DMS 273 treated with DMSO at 0.1 percent for 48 hours (cell line): ENCODE data around the gene ARHGAP1.
"Not testable (repeated sequence)": the region's sequence is repeated elsewhere in the genome, so short reads cannot be mapped to it uniquely, and the experiment has no call there.

Experiments used
- DNase-seq: peaks from one replicate; lab custom pipeline; 2025; lab: John Stamatoyannopoulos, UW

Gene ARHGAP1

DNA sequence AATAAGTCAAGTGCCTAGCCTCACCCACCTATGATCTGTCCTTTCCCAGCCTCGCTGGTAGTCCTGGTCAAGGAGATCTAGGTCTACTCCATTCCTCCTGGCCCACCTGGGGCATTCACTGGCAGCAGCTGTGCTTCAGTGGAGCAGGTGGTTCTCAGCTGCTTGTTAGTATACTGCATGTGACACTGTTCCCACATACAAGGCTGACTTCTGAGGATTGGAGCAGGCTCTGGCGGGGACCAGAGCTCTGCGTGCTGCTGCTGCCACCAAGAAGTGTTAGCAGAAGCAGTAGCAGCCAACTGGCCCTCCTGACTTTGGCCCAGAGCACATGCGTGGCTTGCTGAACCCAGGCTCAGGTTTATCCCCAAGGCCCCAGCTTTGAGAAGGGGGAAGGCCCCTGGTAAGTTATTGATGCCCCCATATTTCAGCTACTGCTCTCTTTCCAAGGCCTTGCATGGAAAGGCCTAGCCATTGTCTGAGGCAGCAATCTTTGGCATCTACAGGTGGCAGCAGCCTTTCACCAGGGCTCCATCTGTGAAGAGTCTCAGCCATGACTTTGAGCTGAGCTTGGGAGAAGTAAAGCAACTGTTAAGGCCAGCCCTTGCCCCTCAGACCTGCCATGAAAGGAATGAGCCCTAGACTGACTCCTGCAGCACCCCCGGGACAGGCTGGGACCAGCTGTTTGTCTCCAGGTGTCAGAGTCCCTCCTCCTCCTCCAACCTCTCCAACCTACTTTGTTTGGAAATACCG lies 26.5 kb downstream of the ARHGAP1 start:
- DNase-seq, result no peak

DNA sequence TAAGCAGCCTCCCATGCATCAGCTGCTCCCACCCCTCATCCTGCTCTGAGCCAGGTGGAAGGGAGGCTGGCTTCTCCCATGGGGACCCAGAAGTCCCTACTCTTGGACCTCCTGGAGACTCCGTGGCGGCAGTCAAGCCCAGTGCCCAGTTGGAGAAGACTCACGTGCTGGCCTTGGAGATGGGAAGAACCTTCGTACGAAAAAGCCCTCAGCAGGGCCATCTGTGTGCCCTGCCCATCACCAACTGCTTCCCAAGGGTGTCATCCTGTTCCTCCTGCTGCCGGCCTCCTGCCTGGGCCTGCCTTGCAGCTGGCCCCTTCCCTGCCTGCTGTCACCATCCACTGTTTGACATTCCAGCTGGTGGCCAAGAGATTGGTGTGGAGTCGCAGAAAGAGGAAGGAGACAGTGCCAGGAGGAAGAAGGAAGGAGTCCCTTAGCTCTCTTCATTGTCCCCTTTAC lies 28.0 kb downstream of the ARHGAP1 start:
- no peak for DNase-seq

DNA sequence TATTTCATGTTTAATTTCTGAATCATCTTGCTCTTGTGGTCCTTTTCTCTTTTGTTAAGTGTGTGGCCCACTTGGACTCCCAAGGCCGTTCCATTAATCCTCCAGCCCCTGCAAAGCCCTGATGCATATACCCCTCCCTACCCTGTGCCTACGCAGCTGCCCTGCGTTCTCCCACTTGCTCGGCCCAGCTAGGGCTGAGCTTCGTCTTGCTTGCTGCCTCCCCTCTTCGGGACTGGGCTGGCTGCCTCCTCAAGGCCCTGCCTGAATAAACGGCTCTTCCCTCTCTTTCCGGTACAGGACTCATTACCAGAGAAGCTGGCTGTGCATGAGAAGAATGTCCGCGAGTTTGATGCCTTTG lies 28.5 kb downstream of the ARHGAP1 start:
- no peak for DNase-seq

GRCh38 chr11:46670521-46670920 lies 29.9 kb downstream of the ARHGAP1 start:
- not testable (repeated sequence) for DNase-seq

GRCh38 chr11:46669711-46670139 lies 30.7 kb downstream of the ARHGAP1 start:
- DNase-seq, result no peak

DNA sequence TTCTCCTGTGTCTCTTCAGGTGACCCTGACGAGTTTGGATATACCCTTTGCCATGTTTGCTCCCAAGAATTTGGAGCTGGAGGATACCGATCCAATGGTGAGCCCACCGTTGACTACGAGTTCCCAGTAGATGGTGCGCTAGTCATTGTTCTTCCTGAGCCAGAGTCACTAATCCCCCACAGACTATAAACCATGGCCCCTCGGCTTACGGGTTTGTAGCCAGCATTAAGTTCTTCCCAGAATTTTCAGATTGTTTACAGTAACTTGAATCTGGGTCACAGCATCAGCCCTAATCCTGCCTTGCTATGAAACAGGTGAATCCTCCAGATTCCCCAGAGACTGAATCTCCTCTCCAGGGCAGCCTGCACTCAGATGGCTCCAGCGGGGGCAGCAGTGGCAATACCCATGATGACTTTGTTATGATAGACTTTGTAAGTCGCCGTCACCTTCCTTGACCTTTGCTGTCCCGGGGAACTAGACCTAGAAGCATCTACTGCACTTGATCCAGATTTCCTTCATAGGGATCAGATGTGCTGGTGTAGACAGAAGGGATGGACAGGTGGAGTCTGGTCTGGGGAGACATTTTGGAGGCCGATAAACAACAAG lies 31.8 kb downstream of the ARHGAP1 start:
- no peak for DNase-seq

DNA sequence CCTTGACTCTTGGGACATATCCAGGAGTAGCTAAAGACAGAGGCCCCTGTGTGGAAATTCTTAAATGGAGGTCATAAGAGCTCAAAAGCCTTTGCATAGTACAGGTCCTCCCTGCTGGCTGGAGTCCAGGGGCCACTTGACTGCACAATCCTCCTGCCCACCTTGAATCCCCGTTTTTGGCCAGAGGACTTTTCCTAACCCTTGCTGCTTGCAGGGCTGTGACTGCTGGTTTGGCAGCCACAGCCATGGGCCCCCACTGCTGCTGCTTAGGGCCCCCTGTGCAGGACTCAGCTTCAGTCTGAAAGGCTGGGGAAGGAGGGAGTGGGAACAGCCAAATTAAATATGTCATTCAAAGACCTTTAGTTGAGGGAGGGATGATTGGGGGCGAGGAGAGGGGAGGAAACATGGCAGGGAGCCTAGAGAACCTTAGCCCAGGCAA lies 33.4 kb downstream of the ARHGAP1 start:
- DNase-seq, result no peak

DNA sequence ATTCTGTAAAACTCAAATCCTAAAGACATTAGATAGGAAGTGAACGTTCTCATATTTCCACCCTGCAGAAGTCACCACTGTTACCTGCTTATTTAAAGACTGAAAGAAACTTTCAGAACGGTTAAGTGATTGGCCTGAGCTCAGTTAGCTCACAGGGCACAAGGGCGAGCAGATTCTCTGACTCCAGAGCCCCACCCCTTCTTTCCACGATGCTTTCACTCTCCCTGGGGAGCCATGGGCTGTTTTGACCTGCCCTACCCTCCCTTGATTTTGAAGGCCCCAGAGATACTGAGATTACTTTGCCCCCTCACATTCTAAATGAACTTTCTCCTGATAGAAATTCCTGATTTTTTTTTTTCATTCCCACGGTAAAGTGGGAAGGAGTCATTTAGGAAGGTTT lies 33.9 kb downstream of the ARHGAP1 start:
- no peak for DNase-seq

DNA sequence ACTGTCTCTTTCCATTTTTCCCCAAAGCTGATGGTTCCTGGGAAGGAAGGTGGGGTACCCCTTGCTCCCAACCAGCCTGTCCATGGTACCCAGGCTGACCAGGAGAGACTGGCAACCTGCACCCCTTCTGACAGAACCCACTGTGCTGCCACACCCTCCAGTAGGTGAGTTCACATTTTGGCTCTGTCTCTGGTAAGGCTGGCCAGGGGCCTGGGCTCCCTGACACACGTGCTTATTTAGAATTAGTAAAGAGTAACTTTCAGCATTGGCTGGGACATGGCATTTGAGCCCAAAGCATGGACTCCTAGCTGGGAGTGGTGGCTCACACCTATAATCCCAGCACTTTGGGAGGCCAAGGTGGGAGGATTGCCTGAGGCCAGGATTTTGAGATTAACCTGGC lies 35.1 kb downstream of the ARHGAP1 start:
- no peak for DNase-seq

DNA sequence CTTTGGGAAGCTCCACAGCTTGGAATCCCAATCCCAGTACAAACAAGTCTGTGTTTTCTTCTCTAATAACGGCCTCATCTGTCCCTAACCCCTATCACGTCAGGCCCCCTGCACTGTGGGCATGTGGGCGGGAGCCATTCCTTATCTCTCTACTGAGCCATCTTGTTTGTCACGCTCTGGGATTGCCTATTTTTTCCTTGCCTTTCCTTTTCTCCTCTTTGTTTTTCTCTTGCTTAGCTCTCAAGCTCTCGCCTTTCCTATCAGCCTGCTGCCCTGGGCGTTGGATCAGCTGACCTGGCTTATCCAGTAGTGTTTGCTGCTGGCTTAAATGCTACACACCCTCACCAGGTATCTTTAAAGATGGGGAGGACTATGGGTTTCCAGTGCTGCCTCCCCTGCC lies 35.8 kb downstream of the ARHGAP1 start:
- no peak for DNase-seq

GRCh38 chr11:46663277-46663940 lies 37.0 kb downstream of the ARHGAP1 start:
- DNase-seq, result no peak

- DNase-seq, result no peak
These were observed 38.1 kb downstream of the ARHGAP1 start for GRCh38 chr11:46662366-46662765.

- no peak for DNase-seq
These were observed 38.6 kb downstream of the ARHGAP1 start for GRCh38 chr11:46661836-46662235.

- no peak for DNase-seq
These were observed 40.5 kb downstream of the ARHGAP1 start for GRCh38 chr11:46659908-46660307.

- DNase-seq, result no peak
These were observed 42.2 kb downstream of the ARHGAP1 start for GRCh38 chr11:46658259-46658658.

DNA sequence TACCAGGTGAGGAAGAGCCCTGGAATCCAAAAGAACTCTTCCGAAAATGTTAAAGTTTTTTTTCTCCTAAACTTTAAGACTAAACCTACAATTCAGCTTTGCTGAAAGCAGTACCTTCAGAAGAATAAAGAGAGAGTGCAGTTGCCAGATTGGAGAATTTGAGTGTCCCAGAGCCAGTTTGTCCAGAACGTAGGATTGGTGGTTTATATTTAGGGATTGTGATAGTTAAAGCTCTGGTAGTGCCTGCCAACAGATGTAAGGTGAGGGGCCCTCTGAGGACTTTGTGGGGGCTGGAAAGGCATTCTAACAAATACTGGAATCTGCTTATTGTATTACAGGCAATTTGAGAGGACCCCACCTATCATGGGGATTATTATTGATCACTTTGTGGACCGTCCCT lies 43.2 kb downstream of the ARHGAP1 start:
- no peak for DNase-seq

DNA sequence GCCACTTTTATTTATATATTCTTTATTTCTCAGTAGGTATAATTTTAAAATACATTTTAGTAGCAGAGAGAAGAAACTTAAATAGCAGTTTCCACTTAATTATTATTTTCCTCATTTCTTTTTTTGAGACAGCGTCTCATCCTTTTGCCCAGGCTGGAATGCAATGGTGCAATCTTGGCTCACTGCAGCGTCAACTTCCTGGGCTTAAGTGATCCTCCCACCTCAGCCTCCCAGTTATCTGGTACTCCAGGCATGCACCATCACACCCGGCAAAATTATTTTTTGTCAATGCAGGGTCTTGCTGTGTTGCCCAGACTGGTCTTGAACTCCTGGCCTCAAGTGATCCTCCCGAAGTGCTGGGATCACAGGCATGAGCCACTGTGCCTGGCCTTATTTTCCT lies 44.8 kb downstream of the ARHGAP1 start:
- no peak for DNase-seq

GRCh38 chr11:46649180-46649738 lies 51.2 kb downstream of the ARHGAP1 start:
- DNase-seq, result no peak

- no peak for DNase-seq
These were observed 56.4 kb downstream of the ARHGAP1 start for GRCh38 chr11:46643986-46644385.

DNA sequence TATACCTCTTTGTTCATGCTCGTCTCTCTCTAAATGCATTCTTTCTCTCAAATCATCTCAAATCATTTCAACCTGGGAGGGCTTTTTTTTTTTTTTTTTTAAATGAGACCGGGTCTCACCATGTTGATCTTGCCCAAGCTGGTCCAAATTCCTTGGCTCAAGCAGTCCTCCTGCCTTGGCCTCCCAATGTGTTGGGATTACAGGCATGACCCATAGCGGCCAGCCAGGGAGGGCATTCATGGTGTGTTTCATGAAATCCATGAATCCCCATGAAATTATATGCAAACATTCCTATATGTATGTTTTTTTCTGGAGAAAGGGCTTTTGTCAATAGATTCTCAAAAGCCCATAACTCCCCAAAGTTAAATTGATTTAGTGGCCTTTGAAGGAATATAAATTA lies 56.9 kb downstream of the ARHGAP1 start:
- no peak for DNase-seq

- no peak for DNase-seq
These were observed 57.6 kb downstream of the ARHGAP1 start for GRCh38 chr11:46642627-46643335.

DNA sequence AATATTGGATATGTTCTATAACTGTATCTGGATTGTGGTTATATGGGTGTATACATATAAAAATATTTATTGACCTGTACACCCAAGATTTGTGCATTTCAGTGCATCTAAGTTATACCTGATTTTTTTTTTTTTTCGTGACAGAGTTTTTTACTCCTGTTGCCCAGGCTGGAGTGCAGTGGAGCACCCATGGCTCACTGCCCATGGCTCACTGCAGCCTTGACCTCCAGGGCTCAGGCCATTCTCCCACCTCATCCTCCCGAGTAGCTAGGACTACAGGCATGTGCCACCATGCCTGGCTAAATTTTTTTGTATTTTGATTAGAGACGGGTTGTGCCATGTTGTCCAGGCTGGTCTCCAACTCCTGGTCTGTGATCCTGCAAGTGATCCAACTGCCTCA lies 58.8 kb downstream of the ARHGAP1 start:
- DNase-seq, result no peak
